RWPE1 (cell line): Measurements from ENCODE around the gene ZNF217.
"Not testable (repeated sequence)": the region's sequence is repeated elsewhere in the genome, so short reads cannot be mapped to it uniquely, and the experiment has no call there.

ENCODE experiments used
- CTCF ChIA-PET: fragments of 350-600 bp; sonication (Branson Sonifier 250); formaldehyde crosslinking; extraction: SDS; loops from one replicate; lab custom pipeline; 2021; lab: Yijun Ruan, JAX
- POLR2A ChIA-PET: fragments of 400-600 bp; formaldehyde crosslinking; extraction: SDS; loops from one replicate; lab custom pipeline; 2020; ENCODE audit warnings: antibody characterized with exemption; ENCODE audit not compliant: low non-redundant PET; lab: Yijun Ruan, JAX
- DNase-seq: peaks from one replicate; pipeline ENCODE4 v3.0.0; 2012; ENCODE audit warnings: low spot score
- H3K27ac ChIP-seq: fragments of 450-650 bp; 2 replicates; pipeline ENCODE4 v1.5.1; 2017
- TF ChIP-seq, protein P1 (sequence below): fragments of 450-650 bp; conservative IDR thresholded peaks from 2 replicates; pipeline ENCODE4 v1.5.1; 2017; ENCODE audit warnings: low read depth, mild to moderate bottlenecking

ZNF217 gene

DNA sequence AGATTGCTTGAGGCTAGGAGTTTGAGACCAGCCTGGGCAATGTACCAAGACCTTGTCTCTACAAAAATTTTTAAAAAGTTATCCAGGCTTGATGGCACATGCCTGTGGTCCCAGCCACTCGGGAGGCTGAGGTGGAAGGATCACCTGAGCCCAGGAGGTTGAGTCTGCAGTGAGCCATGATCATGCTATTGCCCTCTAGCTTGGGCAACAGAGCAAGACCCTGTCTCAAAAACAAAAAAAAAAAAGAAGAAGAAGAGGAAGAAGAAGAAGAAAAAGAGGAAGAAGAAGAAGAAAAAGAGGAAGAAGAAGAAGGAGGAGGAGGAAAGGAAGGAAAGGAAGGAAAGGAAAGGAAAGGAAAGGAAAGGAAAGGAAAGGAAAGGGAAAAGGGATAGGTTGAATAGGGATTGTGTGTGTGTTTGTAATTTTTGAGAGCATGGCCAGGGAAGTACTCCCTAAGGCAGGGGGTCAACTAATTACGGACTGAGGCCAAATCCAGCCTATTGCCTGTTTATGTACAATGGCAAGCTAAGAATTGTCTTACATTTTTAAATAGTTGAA lies 43.0 kb upstream of the ZNF217 start:
- POLR2A ChIA-PET = interaction anchor here (0.6 kb wide), 1 partner anchor 25 kb away, joined by 9 read pairs; no protein-coding TSS in a partner anchor
- TF ChIP-seq, protein P1, sequence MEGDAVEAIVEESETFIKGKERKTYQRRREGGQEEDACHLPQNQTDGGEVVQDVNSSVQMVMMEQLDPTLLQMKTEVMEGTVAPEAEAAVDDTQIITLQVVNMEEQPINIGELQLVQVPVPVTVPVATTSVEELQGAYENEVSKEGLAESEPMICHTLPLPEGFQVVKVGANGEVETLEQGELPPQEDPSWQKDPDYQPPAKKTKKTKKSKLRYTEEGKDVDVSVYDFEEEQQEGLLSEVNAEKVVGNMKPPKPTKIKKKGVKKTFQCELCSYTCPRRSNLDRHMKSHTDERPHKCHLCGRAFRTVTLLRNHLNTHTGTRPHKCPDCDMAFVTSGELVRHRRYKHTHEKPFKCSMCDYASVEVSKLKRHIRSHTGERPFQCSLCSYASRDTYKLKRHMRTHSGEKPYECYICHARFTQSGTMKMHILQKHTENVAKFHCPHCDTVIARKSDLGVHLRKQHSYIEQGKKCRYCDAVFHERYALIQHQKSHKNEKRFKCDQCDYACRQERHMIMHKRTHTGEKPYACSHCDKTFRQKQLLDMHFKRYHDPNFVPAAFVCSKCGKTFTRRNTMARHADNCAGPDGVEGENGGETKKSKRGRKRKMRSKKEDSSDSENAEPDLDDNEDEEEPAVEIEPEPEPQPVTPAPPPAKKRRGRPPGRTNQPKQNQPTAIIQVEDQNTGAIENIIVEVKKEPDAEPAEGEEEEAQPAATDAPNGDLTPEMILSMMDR = no peak
- H3K27ac ChIP-seq = no peak overlapping the region
- no peak for DNase-seq
- CTCF ChIA-PET = interaction anchor here (0.6 to 1.0 kb wide), 2 partner anchors 14 to 15 kb away, joined by 4 read pairs; no protein-coding TSS in a partner anchor

DNA sequence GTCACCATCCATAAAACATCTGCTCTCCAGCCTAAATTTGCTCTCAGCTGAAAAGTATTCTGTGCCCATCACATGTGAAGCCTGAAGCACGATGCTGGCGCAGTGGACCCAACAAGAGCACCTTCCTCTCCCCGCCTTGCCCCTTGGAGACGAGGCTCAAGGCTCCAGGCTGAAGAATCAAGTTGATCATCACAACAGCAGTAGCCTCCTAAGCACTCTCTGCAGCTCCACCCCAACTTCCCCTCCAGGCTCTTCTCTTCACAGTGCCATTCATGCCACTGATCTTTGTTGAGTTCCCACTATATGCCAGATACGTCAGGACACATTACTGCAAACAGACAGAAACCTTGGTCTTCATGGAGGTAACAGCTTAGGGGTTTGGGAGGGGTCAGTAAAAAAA lies 41.6 kb upstream of the ZNF217 start:
- no peak for DNase-seq
- no peak overlapping the region for H3K27ac ChIP-seq
- TF ChIP-seq, protein P1 = no peak
- ChIA-PET CTCF (interaction anchor here (0.6 to 1.4 kb wide), 3 partner anchors 11 to 171 kb away, joined by 3 to 9 read pairs (median 3); no protein-coding TSS in a partner anchor), POLR2A (no interaction called here)

DNA sequence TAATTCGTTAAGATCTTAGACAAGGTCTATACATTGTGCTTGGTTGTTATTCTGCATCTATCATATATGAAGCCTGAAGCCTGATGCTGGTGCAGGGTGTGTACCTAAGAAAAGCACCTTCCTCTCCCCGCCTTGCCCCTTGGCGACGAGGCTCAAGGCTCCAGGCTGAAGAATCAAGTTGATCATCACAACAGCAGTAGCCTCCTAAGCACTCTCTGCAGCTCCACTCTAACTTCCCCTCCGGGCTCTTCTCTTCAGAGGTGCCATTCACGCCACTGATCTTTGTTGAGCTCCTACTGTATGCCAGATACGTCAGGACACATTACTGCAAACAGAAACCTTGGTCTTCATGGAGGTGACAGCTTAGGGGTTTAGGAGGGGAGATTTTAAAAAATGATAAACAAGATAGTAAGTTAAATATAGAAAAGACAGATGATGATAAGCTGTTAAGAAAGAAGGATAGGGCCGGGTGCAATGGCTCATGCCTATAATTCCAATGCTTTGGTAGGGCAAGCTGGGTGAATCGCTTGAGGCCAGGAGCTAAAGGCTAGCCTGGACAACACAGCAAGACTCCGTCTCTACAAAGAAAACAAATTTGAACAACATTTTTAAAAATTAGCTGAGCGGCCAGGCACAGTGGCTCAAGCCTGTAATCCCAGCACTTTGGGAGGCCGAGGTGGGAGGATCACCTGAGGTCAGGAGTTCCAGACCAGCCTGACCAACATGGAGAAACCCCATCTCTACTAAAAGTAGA lies 38.4 kb upstream of the ZNF217 start:
- DNase-seq = no peak
- POLR2A ChIA-PET = interaction anchor here (0.6 kb wide), 1 partner anchor 105 kb away, joined by 3 read pairs; no protein-coding TSS in a partner anchor
- TF ChIP-seq, protein P1 = no peak

DNA sequence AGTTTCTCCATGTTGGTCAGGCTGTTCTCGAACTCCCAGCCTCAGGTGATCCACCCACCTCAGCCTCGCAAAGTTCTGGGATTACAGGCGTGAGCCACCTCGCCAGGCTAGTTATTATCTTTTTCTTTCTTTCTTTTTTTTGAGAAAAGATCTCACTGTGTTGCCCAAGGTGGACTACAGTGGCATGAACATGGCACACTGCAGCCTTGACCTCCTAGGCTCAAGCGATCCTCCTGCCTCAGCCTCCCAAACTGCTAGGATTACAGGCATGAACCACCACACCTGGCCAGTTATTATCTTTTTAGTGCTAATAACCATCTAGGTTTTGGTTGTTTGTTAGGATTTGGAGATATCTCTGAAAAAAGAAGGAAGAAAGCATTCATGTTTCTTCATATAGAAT lies 35.8 kb upstream of the ZNF217 start:
- DNase-seq = no peak
- TF ChIP-seq, protein P1 = no peak
- no peak overlapping the region for H3K27ac ChIP-seq
- CTCF ChIA-PET = no interaction called here
- POLR2A ChIA-PET = no interaction called here

More for the DNA sequence above, 38.4 kb upstream of the ZNF217 start:
- no peak overlapping the region for H3K27ac ChIP-seq
- CTCF ChIA-PET = interaction anchor here (0.6 kb wide), 1 partner anchor 54 kb away, joined by 3 read pairs; no protein-coding TSS in a partner anchor

DNA sequence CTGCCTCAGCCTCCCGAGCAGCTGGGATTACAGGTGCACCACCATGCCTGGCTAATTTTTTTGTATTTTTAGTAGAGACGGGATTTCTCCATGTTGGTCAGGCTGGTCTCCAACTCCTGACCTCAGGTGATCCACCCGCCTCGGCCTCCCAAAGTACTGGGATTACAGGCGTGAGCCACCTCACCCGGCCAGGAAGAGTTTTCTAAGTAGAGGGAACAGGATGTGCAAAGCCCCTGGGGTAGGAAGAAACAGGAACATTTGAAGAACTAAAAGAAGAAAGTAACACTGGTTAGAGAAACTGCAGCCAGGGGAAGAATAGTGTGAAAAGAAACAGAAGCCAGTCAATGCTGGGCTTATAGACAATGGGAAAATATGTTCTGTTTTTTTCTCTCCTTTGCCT lies 35.1 kb upstream of the ZNF217 start:
- DNase-seq, CTCF ChIA-PET, POLR2A ChIA-PET, H3K27ac ChIP-seq: not testable (repeated sequence)

DNA sequence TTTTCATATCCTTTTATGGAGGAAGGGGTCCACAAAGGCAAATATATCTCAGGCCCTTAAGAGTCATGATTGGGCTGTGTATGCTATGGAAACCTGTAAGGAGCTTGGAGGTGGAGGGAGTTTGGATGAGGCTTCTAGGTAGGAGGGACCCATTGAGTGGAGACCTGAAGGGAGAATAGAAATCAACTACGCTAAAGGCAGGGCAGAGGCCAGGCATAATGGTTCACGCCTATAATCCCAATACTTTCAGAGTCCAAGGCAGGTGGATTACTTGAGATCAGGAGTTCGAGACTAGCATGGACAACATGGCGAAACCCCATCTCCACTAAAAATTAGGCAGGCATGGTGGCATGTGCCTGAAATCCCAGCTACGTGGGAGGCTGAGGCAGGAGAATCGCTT lies 34.4 kb upstream of the ZNF217 start:
- ChIA-PET CTCF (no interaction called here), POLR2A (no interaction called here)
- TF ChIP-seq, protein P1 = no peak
- no peak for DNase-seq
- no peak overlapping the region for H3K27ac ChIP-seq

DNA sequence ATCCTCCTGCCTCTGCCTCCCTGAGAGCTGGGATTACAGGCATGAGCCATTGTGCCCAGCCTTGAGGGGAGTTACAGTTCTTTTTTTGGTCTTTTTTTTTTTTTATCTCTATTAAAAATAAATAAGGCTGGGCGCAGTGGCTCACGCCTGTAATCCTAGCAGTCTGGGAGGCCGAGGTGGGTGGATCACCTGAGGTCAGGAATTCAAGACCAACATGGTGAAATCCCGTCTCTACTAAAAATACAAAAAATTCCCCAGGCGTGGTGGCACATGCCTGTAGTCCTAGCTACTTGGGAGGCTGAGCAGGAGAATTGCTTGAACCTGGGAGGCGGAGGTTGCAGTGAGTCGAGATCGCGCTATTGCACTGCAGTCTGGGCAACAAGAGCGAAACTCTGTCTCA lies 33.4 kb upstream of the ZNF217 start:
- DNase-seq, POLR2A ChIA-PET: not testable (repeated sequence)
- H3K27ac ChIP-seq = peak overlapping the region; percentile 12; the same call in 1 of the 2 replicates
- CTCF ChIA-PET = interaction anchor here (0.5 to 0.6 kb wide), 3 partner anchors 17 to 545 kb away, joined by 3 to 5 read pairs (median 3); no protein-coding TSS in a partner anchor
